Activated CD8-positive, alpha-beta T cell treated with anti-CD3 and anti-CD28 coated beads for 36 hours (primary cell): ENCODE data around the gene DENND2D. TPM values are rescaled to one million over a fixed set of nuclear protein-coding genes. Genes with fewer than 3 reads are reported as not detected.

ENCODE experiments used
- ATAC-seq: fragments of 200-7000 bp; cut with Tn5 transposase; one replicate; pipeline ENCODE4 v1.10.0; 2021; ENCODE audit warnings: mild to moderate bottlenecking, moderate library complexity
- CTCF ChIA-PET: fragments of 350-600 bp; sonication (Branson Sonifier 250); formaldehyde crosslinking; loops from one replicate; lab custom pipeline; 2021; ENCODE audit warnings: antibody characterized with exemption; lab: Charles Lee
- POLR2A ChIA-PET: fragments of 350-600 bp; sonication (Branson Sonifier 250); formaldehyde crosslinking; loops from one replicate; lab custom pipeline; 2021; ENCODE audit warnings: antibody characterized with exemption; lab: Charles Lee
- DNase-seq: peaks from one replicate; pipeline ENCODE4 v3.0.0-alpha.2; 2020
- H3K27ac Mint-ChIP-seq: one replicate; pipeline ENCODE4 v1.8.0; 2021; ENCODE audit warnings: mild to moderate bottlenecking, mixed read lengths
- H3K27me3 Mint-ChIP-seq: one replicate; pipeline ENCODE4 v1.8.0; 2021; ENCODE audit warnings: mixed read lengths
- H3K36me3 Mint-ChIP-seq: one replicate; pipeline ENCODE4 v1.8.0; 2021; ENCODE audit warnings: low read depth, mixed read lengths
- H3K4me1 Mint-ChIP-seq: one replicate; pipeline ENCODE4 v1.8.0; 2021; ENCODE audit warnings: low read depth, mixed read lengths
- H3K4me3 Mint-ChIP-seq: one replicate; pipeline ENCODE4 v1.8.0; 2021; ENCODE audit warnings: mild to moderate bottlenecking, moderate library complexity, mixed read lengths
- H3K9me3 Mint-ChIP-seq: one replicate; pipeline ENCODE4 v1.8.0; 2021; ENCODE audit warnings: mixed read lengths
- intact Hi-C: fragments of 100-400 bp; cut with micrococcal nuclease; formaldehyde crosslinking; loops from one replicate; pipeline ENCODE4 v1.10.0; 2022
- total RNA-seq, 2 experiments: library from RNA; stranded (reverse); gene quantifications; one replicate each; pipeline ENCODE4 v1.2.3, GENCODE V29; 2021
- TF ChIP-seq, protein P1 (sequence below): fragments of 200-600 bp; IDR thresholded peaks from one replicate; pipeline ENCODE4 v1.8.0; 2022; ENCODE audit warnings: antibody characterized with exemption, mild to moderate bottlenecking

Gene DENND2D
- total RNA-seq, 2 experiments from 2014 or later: 201 to 208 TPM

GRCh38 chr1:111163363-111163762 lies 37.1 kb downstream of the DENND2D start:
- intact Hi-C loops: no loop called here
- no peak for ATAC-seq
- H3K9me3 Mint-ChIP-seq: no peaks in the 10 kb centered on the region
- no peaks in the 10 kb centered on the region for H3K27me3 Mint-ChIP-seq
- ChIA-PET CTCF (interaction anchor here (1.0 to 1.1 kb wide), 2 partner anchors 19 to 24 kb away, joined by 3 to 4 read pairs; no protein-coding TSS in a partner anchor), POLR2A (interaction anchor here (1.9 kb wide), 1 partner anchor 23 kb away, joined by 4 read pairs; no protein-coding TSS in a partner anchor)
- H3K27ac Mint-ChIP-seq: no peak overlapping the region
- TF ChIP-seq, protein P1, sequence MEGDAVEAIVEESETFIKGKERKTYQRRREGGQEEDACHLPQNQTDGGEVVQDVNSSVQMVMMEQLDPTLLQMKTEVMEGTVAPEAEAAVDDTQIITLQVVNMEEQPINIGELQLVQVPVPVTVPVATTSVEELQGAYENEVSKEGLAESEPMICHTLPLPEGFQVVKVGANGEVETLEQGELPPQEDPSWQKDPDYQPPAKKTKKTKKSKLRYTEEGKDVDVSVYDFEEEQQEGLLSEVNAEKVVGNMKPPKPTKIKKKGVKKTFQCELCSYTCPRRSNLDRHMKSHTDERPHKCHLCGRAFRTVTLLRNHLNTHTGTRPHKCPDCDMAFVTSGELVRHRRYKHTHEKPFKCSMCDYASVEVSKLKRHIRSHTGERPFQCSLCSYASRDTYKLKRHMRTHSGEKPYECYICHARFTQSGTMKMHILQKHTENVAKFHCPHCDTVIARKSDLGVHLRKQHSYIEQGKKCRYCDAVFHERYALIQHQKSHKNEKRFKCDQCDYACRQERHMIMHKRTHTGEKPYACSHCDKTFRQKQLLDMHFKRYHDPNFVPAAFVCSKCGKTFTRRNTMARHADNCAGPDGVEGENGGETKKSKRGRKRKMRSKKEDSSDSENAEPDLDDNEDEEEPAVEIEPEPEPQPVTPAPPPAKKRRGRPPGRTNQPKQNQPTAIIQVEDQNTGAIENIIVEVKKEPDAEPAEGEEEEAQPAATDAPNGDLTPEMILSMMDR: no peak
- H3K36me3 Mint-ChIP-seq: peaks cover 33% of the 10 kb centered on the region
- H3K4me3 Mint-ChIP-seq: no peak overlapping the region
- H3K4me1 Mint-ChIP-seq: peaks cover 9% of the 10 kb centered on the region
- DNase-seq: no peak

GRCh38 chr1:111162488-111162880 lies 38.0 kb downstream of the DENND2D start:
- intact Hi-C loops: no loop called here
- Mint-ChIP-seq H3K9me3 (no peaks in the 10 kb centered on the region), H3K4me1 (peaks cover 9% of the 10 kb centered on the region), H3K4me3 (no peak overlapping the region), H3K27me3 (no peaks in the 10 kb centered on the region), H3K36me3 (peaks cover 27% of the 10 kb centered on the region), H3K27ac (no peak overlapping the region)
- DNase-seq (no peak), ATAC-seq (no peak)
- TF ChIP-seq, protein P1: no peak
- POLR2A ChIA-PET: interaction anchor here (1.9 kb wide), 1 partner anchor 23 kb away, joined by 4 read pairs; no protein-coding TSS in a partner anchor
- CTCF ChIA-PET: no interaction called here

GRCh38 chr1:111161843-111162487 lies 38.5 kb downstream of the DENND2D start:
- ChIA-PET POLR2A (interaction anchor here (1.4 to 1.9 kb wide), 3 partner anchors 11 to 24 kb away, joined by 4 read pairs; no protein-coding TSS in a partner anchor), CTCF (interaction anchor here (1.4 kb wide), 1 partner anchor 61 kb away, joined by 4 read pairs; no protein-coding TSS in a partner anchor)
- Mint-ChIP-seq H3K27ac (peak overlapping the region; percentile 14), H3K27me3 (no peaks in the 10 kb centered on the region), H3K4me3 (no peak overlapping the region), H3K36me3 (peaks cover 27% of the 10 kb centered on the region), H3K4me1 (peaks cover 9% of the 10 kb centered on the region), H3K9me3 (no peaks in the 10 kb centered on the region)
- TF ChIP-seq, protein P1: no peak
- DNase-seq (no peak), ATAC-seq (no peak)
- intact Hi-C loops: no loop called here

GRCh38 chr1:111157431-111157830 lies 43.0 kb downstream of the DENND2D start:
- H3K4me1 Mint-ChIP-seq: peaks cover 40% of the 10 kb centered on the region
- no peaks in the 10 kb centered on the region for H3K27me3 Mint-ChIP-seq
- no peak overlapping the region for H3K4me3 Mint-ChIP-seq
- no peaks in the 10 kb centered on the region for H3K9me3 Mint-ChIP-seq
- POLR2A ChIA-PET: interaction anchor here (0.6 kb wide), 1 partner anchor 29 kb away, joined by 3 read pairs; no protein-coding TSS in a partner anchor
- no peak overlapping the region for H3K27ac Mint-ChIP-seq
- TF ChIP-seq, protein P1: no peak
- DNase-seq: no peak
- CTCF ChIA-PET: interaction anchor here (1.8 kb wide), 1 partner anchor 66 kb away, joined by 4 read pairs; no protein-coding TSS in a partner anchor
- intact Hi-C loops: no loop called here
- peaks cover 53% of the 10 kb centered on the region for H3K36me3 Mint-ChIP-seq
- no peak for ATAC-seq
